ENCODE data around the gene BCL11B. TPM values are rescaled to one million over a fixed set of nuclear protein-coding genes. Genes with fewer than 3 reads are reported as not detected.

BCL11B gene
- total and polyA plus RNA-seq, 9 of the 15 experiments (the other 6 are each of a cell fraction or from before 2014, with no cell fraction given): 0.09 TPM; not detected in 8

DNA sequence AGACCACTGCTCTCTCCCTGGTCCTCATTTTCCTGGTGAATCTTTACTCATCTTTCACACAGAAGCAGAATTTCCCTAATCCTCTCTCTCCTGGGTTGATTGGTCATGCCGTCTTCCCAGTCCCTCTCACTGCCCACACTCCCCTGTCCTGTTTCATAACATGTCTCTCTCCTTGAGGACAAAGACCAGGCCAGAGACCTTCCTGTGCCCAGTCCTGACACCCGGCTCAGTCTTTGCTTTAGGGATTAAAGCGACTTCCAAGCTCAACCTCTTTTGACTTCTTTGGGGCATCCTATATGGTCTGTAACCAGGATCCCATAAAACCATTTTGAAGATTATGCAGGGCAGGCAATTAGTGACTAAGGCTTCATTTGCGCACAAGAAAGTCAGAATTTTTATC is 105.5 kb downstream of the BCL11B start (continued):
- TF ChIP-seq DPF2 (IDR thresholded peaks at IDR 0.05) (no peak), MCM2 (IDR thresholded peaks at IDR 0.05; ENCODE audit: low read depth) (no peak), DDX20 (tag; IDR thresholded peaks at IDR 0.05; ENCODE audit: low read depth) (no peak), ZNF586 (CRISPR knock-in tag; conservative IDR thresholded peaks at IDR 0.05) (no peak), PHF8 (IDR thresholded peaks at IDR 0.05; ENCODE audit: borderline replicate concordance, low read length) (no peak), ZNF778 (CRISPR knock-in tag; IDR thresholded peaks at IDR 0.05) (no peak), NFYB (IDR thresholded peaks at IDR 0.05; ENCODE audit: extremely low read depth, insufficient read length) (no peak)

DNA sequence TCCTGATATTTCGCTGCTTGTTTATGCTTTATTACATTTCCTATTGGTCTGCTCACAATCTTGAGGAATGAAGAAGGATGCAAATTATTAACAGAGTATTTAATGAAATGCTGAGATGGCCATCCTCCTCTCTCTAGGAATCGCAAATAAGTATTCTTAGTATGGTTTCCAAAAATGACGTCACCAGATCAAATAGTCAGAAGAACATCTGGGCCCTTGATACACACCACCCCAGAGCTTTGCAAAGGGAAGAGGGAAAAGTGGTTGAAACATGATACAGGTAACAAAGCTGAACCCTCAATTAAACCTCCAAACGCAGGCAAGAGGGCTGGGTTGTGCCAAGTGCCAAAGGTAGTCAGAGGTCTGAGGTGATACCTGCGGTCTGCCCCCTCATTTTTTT is 107.3 kb downstream of the BCL11B start:
- Histone ChIP-seq H3K4me1 (replicated peaks in 1 of 2; ENCODE audit: control insufficient read depth in 2 of 2, insufficient read depth in 2 of 2, low read length in 2 of 2) (no peaks in the 10 kb centered on the region), H3K27ac (ENCODE audit: extremely low read depth, low read depth, low read length) (no peak overlapping the region), H3K9me1 (ENCODE audit: control insufficient read depth, insufficient read depth, low read length) (no peaks in the 10 kb centered on the region), H3K27me3 (ENCODE audit: control insufficient read depth in 2 of 2, insufficient read depth in 2 of 2, low read length in 2 of 2) (no peaks in the 10 kb centered on the region; a peak in 2 of 5 replicates), H3K9ac (ENCODE audit: insufficient read depth in 1 of 2, low read depth in 2 of 2, low read length in 2 of 2) (no peak overlapping the region), H3K36me3 (ENCODE audit: control insufficient read depth, insufficient read depth, low read length) (no peaks in the 10 kb centered on the region), H3K9me3 (replicated peaks; ENCODE audit: control insufficient read depth, insufficient read depth, low read depth, low read length) (no peaks in the 10 kb centered on the region), H3K4me2 (ENCODE audit: insufficient read depth, low read length) (no peak overlapping the region), H2AFZ (ENCODE audit: low read depth, low read length) (no peak overlapping the region), H4K20me1 (replicated peaks; ENCODE audit: control insufficient read depth, insufficient read depth, low read length) (no peaks in the 10 kb centered on the region), H3K79me2 (ENCODE audit: control insufficient read depth, insufficient read depth, low read length) (no peaks in the 10 kb centered on the region), H3K4me3 (no peak overlapping the region)
- TF ChIP-seq, protein P1, sequence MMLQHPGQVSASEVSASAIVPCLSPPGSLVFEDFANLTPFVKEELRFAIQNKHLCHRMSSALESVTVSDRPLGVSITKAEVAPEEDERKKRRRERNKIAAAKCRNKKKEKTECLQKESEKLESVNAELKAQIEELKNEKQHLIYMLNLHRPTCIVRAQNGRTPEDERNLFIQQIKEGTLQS (IDR thresholded peaks at IDR 0.05): peak; percentile 34; the same call in 1 of the 2 replicates
- TF ChIP-seq, protein P1 (CRISPR knock-in tag; conservative IDR thresholded peaks at IDR 0.05): no peak
- TF ChIP-seq SMARCA5 (IDR thresholded peaks at IDR 0.05): no peak
- DNase-seq (ENCODE audit: extremely low read depth in 1 of 4, low spot score in 3 of 4): no peak
- in situ Hi-C loops (cut with MboI) (no loop called here), intact Hi-C loops (cut with micrococcal nuclease) (no loop called here)
- no TSS peak for BruUV-seq (replicated peaks)
- ChIA-PET CTCF (ENCODE audit: low intra/inter-chr PET ratio) (no interaction called here), POLR2A (no interaction called here)
- no peak for ATAC-seq
- FAIRE-seq: no peak
- WGBS (ENCODE audit: insufficient coverage, low coverage, missing lambda C conversion rate): 0% methylated on average over 5 of the region's 5 CpGs
